Measurements from ENCODE around the gene ARF6. TPM values are rescaled to one million over a fixed set of nuclear protein-coding genes. Genes with fewer than 3 reads are reported as not detected.
A peak's percentile ranks its signal among the peaks of the same experiment; 100 is the strongest.

The ARF6 gene
- total and polyA plus RNA-seq, 4 donors = 20.3 to 56.2 (median 24.5) TPM

DNA sequence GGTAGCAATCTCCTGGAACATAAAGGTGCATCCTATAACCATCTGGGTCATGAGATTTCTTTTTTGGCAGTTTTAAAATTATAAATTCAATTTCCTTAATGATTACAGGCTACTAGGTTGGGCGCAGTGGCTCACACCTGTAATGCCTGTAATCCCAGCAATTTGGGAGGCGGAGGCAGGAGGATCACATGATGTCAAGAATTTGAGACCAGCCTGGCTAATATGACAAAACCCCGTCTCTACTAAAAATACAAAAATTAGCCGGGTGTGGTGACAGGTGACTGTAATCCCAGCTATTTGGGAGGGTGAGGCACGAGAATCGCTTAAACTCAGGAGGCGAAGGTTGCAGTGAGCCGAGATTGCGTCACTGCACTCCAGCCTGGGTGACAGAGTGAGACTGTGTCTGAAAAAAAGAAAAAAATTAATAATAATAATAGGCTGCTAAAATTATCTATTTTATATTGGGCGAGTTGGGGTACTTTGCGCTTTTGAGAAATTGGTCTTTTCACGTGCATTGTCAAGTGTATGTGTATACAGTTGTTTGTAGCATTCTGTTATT, 17.2 kb upstream of the ARF6 start:
- DNase-seq (ENCODE audit: low spot score) = no peak
- WGBS = 50% methylated on average over 12 of the region's 12 CpGs
- H3K4me3 ChIP-seq (ENCODE audit: low read depth in 1 of 3, low read length in 3 of 3) = no peak overlapping the region
- TF ChIP-seq, protein P1, sequence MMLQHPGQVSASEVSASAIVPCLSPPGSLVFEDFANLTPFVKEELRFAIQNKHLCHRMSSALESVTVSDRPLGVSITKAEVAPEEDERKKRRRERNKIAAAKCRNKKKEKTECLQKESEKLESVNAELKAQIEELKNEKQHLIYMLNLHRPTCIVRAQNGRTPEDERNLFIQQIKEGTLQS (IDR thresholded peaks at IDR 0.05) = peak; percentile 50
- TF ChIP-seq RXRA (IDR thresholded peaks at IDR 0.05) (no peak), HNF4A (conservative IDR thresholded peaks at IDR 0.05) (peak in 1 of 2 donors; percentile 33), RAD21 (IDR thresholded peaks at IDR 0.05) (peak in 1 of 2 donors; percentile 15), FOXA2 (IDR thresholded peaks at IDR 0.05) (no peak)
- TF ChIP-seq, protein P2, sequence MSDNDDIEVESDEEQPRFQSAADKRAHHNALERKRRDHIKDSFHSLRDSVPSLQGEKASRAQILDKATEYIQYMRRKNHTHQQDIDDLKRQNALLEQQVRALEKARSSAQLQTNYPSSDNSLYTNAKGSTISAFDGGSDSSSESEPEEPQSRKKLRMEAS (IDR thresholded peaks at IDR 0.05) = no peak
- no peaks in the 10 kb centered on the region for H3K36me3 ChIP-seq (ENCODE audit: control insufficient read depth in 4 of 4, insufficient read depth in 3 of 4, low read depth in 1 of 4, low read length in 3 of 4)
- H3K27ac ChIP-seq (ENCODE audit: low read depth in 1 of 2, low read length in 2 of 2) = no peak overlapping the region
- H3K9me3 ChIP-seq (ENCODE audit: control insufficient read depth in 4 of 4, low read length in 3 of 4) = no peaks in the 10 kb centered on the region
- H3K27me3 ChIP-seq (ENCODE audit: control insufficient read depth in 4 of 4, insufficient read depth in 4 of 4, low read length in 3 of 4) = no peaks in the 10 kb centered on the region
- H3K4me1 ChIP-seq (ENCODE audit: control insufficient read depth in 4 of 4, insufficient read depth in 4 of 4, low read length in 3 of 4) = peaks cover 0 to 6% (median 0%) of the 10 kb centered on the region in 4 donors
- peak overlapping the region; percentile 28 to 81 for H3K9ac ChIP-seq (ENCODE audit: low read depth in 1 of 2, low read length in 2 of 2)

DNA sequence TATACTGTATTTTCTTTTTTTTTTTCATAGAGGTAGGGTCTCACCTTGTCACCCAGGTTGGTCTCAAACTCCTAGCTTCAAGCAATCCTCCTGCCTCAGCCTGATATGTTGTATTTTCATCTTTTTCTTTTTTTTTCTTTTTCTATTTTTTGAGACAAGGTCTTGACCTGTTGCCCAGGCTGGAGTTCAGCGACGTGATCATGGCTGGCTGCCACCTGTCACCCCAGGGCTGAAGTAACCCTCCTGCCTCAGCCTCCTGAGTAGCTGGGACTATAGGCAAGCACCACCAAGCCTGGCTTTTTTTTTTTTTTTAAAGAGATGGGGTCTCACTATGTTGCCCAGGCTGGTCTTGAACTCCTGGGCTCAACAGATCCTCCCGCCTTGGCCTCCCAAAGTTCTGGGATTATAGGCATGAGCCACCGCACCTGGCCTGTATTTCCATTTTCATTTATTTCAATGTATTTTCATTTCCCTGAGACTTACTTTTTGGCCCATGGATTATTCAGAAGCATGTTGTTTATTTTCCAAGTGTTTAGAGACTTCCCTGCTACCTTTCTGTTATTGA, 16.2 kb upstream of the ARF6 start:
- H3K36me3 ChIP-seq (ENCODE audit: control insufficient read depth in 4 of 4, insufficient read depth in 3 of 4, low read depth in 1 of 4, low read length in 3 of 4) = no peaks in the 10 kb centered on the region
- WGBS = 54% methylated on average over 4 of the region's 4 CpGs
- no peak overlapping the region for H3K4me3 ChIP-seq (ENCODE audit: low read depth in 1 of 3, low read length in 3 of 3)
- H3K4me1 ChIP-seq (ENCODE audit: control insufficient read depth in 4 of 4, insufficient read depth in 4 of 4, low read length in 3 of 4) = peaks cover 0 to 6% (median 0%) of the 10 kb centered on the region in 4 donors
- DNase-seq (ENCODE audit: low spot score) = no peak
- no peak for TF ChIP-seq JUND (IDR thresholded peaks at IDR 0.05)
- TF ChIP-seq, protein P3, sequence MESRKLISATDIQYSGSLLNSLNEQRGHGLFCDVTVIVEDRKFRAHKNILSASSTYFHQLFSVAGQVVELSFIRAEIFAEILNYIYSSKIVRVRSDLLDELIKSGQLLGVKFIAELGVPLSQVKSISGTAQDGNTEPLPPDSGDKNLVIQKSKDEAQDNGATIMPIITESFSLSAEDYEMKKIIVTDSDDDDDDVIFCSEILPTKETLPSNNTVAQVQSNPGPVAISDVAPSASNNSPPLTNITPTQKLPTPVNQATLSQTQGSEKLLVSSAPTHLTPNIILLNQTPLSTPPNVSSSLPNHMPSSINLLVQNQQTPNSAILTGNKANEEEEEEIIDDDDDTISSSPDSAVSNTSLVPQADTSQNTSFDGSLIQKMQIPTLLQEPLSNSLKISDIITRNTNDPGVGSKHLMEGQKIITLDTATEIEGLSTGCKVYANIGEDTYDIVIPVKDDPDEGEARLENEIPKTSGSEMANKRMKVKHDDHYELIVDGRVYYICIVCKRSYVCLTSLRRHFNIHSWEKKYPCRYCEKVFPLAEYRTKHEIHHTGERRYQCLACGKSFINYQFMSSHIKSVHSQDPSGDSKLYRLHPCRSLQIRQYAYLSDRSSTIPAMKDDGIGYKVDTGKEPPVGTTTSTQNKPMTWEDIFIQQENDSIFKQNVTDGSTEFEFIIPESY (IDR thresholded peaks at IDR 0.05) = no peak
- TF ChIP-seq, protein P2 (IDR thresholded peaks at IDR 0.05) = no peak
- TF ChIP-seq, protein P4, sequence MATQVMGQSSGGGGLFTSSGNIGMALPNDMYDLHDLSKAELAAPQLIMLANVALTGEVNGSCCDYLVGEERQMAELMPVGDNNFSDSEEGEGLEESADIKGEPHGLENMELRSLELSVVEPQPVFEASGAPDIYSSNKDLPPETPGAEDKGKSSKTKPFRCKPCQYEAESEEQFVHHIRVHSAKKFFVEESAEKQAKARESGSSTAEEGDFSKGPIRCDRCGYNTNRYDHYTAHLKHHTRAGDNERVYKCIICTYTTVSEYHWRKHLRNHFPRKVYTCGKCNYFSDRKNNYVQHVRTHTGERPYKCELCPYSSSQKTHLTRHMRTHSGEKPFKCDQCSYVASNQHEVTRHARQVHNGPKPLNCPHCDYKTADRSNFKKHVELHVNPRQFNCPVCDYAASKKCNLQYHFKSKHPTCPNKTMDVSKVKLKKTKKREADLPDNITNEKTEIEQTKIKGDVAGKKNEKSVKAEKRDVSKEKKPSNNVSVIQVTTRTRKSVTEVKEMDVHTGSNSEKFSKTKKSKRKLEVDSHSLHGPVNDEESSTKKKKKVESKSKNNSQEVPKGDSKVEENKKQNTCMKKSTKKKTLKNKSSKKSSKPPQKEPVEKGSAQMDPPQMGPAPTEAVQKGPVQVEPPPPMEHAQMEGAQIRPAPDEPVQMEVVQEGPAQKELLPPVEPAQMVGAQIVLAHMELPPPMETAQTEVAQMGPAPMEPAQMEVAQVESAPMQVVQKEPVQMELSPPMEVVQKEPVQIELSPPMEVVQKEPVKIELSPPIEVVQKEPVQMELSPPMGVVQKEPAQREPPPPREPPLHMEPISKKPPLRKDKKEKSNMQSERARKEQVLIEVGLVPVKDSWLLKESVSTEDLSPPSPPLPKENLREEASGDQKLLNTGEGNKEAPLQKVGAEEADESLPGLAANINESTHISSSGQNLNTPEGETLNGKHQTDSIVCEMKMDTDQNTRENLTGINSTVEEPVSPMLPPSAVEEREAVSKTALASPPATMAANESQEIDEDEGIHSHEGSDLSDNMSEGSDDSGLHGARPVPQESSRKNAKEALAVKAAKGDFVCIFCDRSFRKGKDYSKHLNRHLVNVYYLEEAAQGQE (IDR thresholded peaks at IDR 0.05) = no peak
- TF ChIP-seq, protein P5, sequence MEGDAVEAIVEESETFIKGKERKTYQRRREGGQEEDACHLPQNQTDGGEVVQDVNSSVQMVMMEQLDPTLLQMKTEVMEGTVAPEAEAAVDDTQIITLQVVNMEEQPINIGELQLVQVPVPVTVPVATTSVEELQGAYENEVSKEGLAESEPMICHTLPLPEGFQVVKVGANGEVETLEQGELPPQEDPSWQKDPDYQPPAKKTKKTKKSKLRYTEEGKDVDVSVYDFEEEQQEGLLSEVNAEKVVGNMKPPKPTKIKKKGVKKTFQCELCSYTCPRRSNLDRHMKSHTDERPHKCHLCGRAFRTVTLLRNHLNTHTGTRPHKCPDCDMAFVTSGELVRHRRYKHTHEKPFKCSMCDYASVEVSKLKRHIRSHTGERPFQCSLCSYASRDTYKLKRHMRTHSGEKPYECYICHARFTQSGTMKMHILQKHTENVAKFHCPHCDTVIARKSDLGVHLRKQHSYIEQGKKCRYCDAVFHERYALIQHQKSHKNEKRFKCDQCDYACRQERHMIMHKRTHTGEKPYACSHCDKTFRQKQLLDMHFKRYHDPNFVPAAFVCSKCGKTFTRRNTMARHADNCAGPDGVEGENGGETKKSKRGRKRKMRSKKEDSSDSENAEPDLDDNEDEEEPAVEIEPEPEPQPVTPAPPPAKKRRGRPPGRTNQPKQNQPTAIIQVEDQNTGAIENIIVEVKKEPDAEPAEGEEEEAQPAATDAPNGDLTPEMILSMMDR (IDR thresholded peaks at IDR 0.05; ENCODE audit: low read depth, low read length, missing input control) = no peak
- TF ChIP-seq HNF4G (IDR thresholded peaks at IDR 0.05) = no peak
- TF ChIP-seq GABPA (IDR thresholded peaks at IDR 0.05 in 1 of 2, conservative IDR thresholded peaks at IDR 0.05 in 1 of 2) = no peak
- TF ChIP-seq RXRA (IDR thresholded peaks at IDR 0.05) = no peak
- TF ChIP-seq, protein P1 (IDR thresholded peaks at IDR 0.05) = no peak
- no peak for TF ChIP-seq HNF4A (conservative IDR thresholded peaks at IDR 0.05)
- TF ChIP-seq FOXA2 (IDR thresholded peaks at IDR 0.05) = no peak
- no peak for TF ChIP-seq EGR1 (IDR thresholded peaks at IDR 0.05; ENCODE audit: low read depth in 2 of 2)
- TF ChIP-seq NR2F2 (IDR thresholded peaks at IDR 0.05) = no peak
- no peak for TF ChIP-seq SP1 (IDR thresholded peaks at IDR 0.05)
- TF ChIP-seq TAF1 (conservative IDR thresholded peaks at IDR 0.05) = no peak
- no peaks in the 10 kb centered on the region for H3K9me3 ChIP-seq (ENCODE audit: control insufficient read depth in 4 of 4, low read length in 3 of 4)
- H3K27ac ChIP-seq (ENCODE audit: low read depth in 1 of 2, low read length in 2 of 2) = no peak overlapping the region
- H3K9ac ChIP-seq (ENCODE audit: low read depth in 1 of 2, low read length in 2 of 2) = no peak overlapping the region
- no peaks in the 10 kb centered on the region for H3K27me3 ChIP-seq (ENCODE audit: control insufficient read depth in 4 of 4, insufficient read depth in 4 of 4, low read length in 3 of 4)

All from liver (tissue), 9 donors.